ENCODE data around the gene LDLR. TPM values are rescaled to one million over a fixed set of nuclear protein-coding genes. Genes with fewer than 3 reads are reported as not detected.

LDLR gene
- total and polyA plus RNA-seq, 7 donors, result 7.1 to 139 (median 20.6) TPM

- Histone ChIP-seq H3K27ac (peak overlapping the region in 2 of 4 donors; percentile 28 to 44), H3K36me3 (peaks cover 9 to 83% (median 33%) of the 10 kb centered on the region in 4 donors), H3K27me3 (no peaks in the 10 kb centered on the region), H3K4me1 (peaks cover 0 to 16% (median 10%) of the 10 kb centered on the region in 4 donors), H3K4me3 (no peak overlapping the region), H3K9me3 (no peaks in the 10 kb centered on the region)
- WGBS, 2 donors, result 62 to 64% methylated on average over 11 of the region's 11 CpGs
- intact Hi-C loops (cut with DNase I), result loop anchor here (1.0 to 10.0 kb wide), 2 partner anchors 90 to 309 kb away; partner anchors contain the start of genes ODAD3 and PRKCSH
- DNase-seq, result peak; percentile 94
- TF ChIP-seq CTCF (IDR thresholded peaks at IDR 0.05) (peak; percentile 68 to 79 (median 75)), EP300 (IDR thresholded peaks at IDR 0.05) (no peak), POLR2A (IDR thresholded peaks at IDR 0.05) (no peak), POLR2AphosphoS5 (IDR thresholded peaks at IDR 0.05) (peak; percentile 51 to 69 (median 65))
Observed at GRCh38 chr19:11125994-11126685, 36.9 kb downstream of the LDLR start.

- no peak for TF ChIP-seq CTCF (IDR thresholded peaks at IDR 0.05)
- TF ChIP-seq EP300 (IDR thresholded peaks at IDR 0.05), result no peak
- no peak for TF ChIP-seq POLR2AphosphoS5 (IDR thresholded peaks at IDR 0.05)
- no peak for TF ChIP-seq POLR2A (IDR thresholded peaks at IDR 0.05)
- peaks cover 0 to 19% (median 10%) of the 10 kb centered on the region in 4 donors for H3K4me1 ChIP-seq
- no peaks in the 10 kb centered on the region for H3K27me3 ChIP-seq
- H3K4me3 ChIP-seq, result no peak overlapping the region
- no peak for DNase-seq
- intact Hi-C loops (cut with DNase I), result loop anchor here (10.0 kb wide), 1 partner anchor 307 kb away; the partner anchor contains the start of genes ODAD3 and PRKCSH
- peaks cover 9 to 82% (median 37%) of the 10 kb centered on the region in 4 donors for H3K36me3 ChIP-seq
- 95% methylated on average over 15 of the region's 15 CpGs for WGBS, 2 donors
- peak overlapping the region in 3 of 4 donors; percentile 8 to 30 (median 19) for H3K27ac ChIP-seq
- no peaks in the 10 kb centered on the region for H3K9me3 ChIP-seq
Observed at GRCh38 chr19:11127905-11128304, 38.6 kb downstream of the LDLR start.

- no peak for TF ChIP-seq POLR2A (IDR thresholded peaks at IDR 0.05)
- peak; percentile 6 to 34 (median 26) for TF ChIP-seq POLR2AphosphoS5 (IDR thresholded peaks at IDR 0.05)
- TF ChIP-seq EP300 (IDR thresholded peaks at IDR 0.05), result no peak
- peak; percentile 90 to 97 (median 94) for TF ChIP-seq CTCF (IDR thresholded peaks at IDR 0.05)
- no peak overlapping the region for H3K4me3 ChIP-seq
- WGBS, 2 donors, result 50 to 57% methylated on average over 19 of the region's 19 CpGs
- no peaks in the 10 kb centered on the region for H3K9me3 ChIP-seq
- intact Hi-C loops (cut with DNase I), result loop anchor here (1.0 to 10.0 kb wide), 3 partner anchors 95 to 244 kb away; partner anchors contain the start of gene SWSAP1
- peaks cover 0 to 19% (median 10%) of the 10 kb centered on the region in 4 donors for H3K4me1 ChIP-seq
- peaks cover 9 to 59% (median 23%) of the 10 kb centered on the region in 4 donors for H3K36me3 ChIP-seq
- DNase-seq, result peak; percentile 94
- H3K27me3 ChIP-seq, result no peaks in the 10 kb centered on the region
- peak overlapping the region; percentile 68 to 78 (median 74) for H3K27ac ChIP-seq
Observed at GRCh38 chr19:11130824-11131455, 41.7 kb downstream of the LDLR start.

- WGBS, 2 donors, result 82 to 83% methylated on average over 7 of the region's 7 CpGs
- no peak for TF ChIP-seq CTCF (IDR thresholded peaks at IDR 0.05)
- TF ChIP-seq POLR2AphosphoS5 (IDR thresholded peaks at IDR 0.05), result no peak
- TF ChIP-seq EP300 (IDR thresholded peaks at IDR 0.05), result no peak
- TF ChIP-seq POLR2A (IDR thresholded peaks at IDR 0.05), result no peak
- Histone ChIP-seq H3K27ac (peak overlapping the region; percentile 68 to 78 (median 74)), H3K27me3 (no peaks in the 10 kb centered on the region), H3K4me3 (no peak overlapping the region), H3K9me3 (no peaks in the 10 kb centered on the region), H3K36me3 (peaks cover 9 to 59% (median 23%) of the 10 kb centered on the region in 4 donors), H3K4me1 (peaks cover 0 to 16% (median 8%) of the 10 kb centered on the region in 4 donors)
- intact Hi-C loops (cut with DNase I), result loop anchor here (5.0 to 10.0 kb wide), 2 partner anchors 194 to 243 kb away; partner anchors contain the start of gene SWSAP1
- no peak for DNase-seq
Observed at GRCh38 chr19:11131471-11131870, 42.2 kb downstream of the LDLR start.

Data from sigmoid colon (tissue), 7 donors.